Measurements from ENCODE around the gene TCERG1L.

- no peak for TF ChIP-seq GATA2 (IDR thresholded peaks at IDR 0.05; ENCODE audit: low read depth, low read length)
- TF ChIP-seq GATA3 (IDR thresholded peaks at IDR 0.05; ENCODE audit: low read depth, low read length), result no peak
Measured at GRCh38 chr10:131068760-131069159, 242.8 kb downstream of the TCERG1L start.
